NCI-H748 (cell line): ENCODE data around the gene VTI1A.

Source experiments
- DNase-seq: peaks from one replicate; lab custom pipeline; 2025; ENCODE audit not compliant: unreplicated experiment; lab: John Stamatoyannopoulos, UW

VTI1A gene

DNA sequence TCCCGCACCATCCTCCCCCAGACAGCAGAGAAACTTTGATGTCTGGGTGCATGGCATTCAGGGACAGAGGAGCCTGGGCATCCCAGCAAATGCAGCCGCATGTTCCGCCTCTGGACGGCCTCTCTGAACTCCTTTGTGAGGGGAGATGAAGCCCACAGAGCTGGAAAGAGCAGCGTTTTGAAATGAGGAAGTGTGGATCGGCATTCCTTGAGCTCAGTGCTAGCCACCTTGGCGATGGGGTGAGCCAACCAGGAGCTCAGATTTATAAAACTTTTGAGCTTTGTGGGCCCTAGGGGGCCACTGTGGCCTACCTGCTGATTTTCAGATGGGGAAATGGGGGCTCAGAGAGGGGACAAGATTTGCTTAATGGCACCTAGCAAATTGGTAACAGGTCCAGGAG lies 376.6 kb downstream of the VTI1A start:
- no peak for DNase-seq

DNA sequence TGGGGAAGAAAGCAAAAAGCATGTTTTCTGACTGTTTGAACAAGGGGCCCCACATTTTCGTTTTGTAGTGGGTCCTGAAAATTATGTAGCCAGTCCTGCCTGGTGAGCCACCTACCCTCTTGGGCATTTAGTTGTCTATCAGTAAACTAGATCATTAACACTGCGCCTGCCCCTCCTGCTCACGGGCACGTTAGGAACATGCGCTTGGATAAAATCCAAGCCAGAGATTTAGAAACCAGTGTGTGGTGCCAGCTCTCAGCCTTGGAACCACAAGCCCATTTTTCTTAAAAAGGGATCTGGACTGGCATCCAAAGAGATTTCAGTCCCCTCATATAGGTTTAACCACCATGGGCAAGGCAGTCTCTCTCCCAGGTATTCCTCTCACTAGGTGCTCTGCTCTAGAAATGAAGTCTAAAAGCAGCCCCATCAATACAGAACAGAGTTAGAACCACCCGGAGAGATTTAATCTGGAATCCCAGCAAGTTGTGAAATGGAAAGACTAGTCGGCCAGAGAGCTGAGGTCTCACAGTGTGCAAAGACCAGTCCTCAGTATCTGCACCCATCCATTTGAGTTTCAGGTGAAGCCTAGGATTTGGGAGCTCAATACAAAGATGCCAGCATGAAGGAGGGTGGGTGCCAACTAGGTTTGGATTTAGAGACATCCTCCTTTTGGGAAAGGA lies 379.1 kb downstream of the VTI1A start:
- no peak for DNase-seq

DNA sequence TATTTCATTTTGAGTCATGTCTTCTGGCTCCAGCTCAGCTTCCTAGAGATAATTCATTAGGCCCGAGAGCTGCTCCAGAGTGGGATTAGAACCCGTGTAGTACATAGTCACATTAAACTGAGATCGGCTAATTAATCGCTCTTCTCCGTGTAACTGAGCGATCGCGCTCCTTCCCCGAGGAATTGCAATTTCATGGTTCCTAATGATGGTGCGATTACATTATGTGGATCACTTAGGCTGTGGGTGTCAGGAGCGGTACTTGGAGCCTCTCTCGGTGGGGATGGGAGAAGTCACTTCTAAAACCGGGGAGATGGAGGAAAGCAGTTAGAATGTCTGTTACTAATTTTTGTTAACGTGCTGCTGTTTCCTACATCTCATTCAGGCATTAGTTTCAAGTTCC lies 380.1 kb downstream of the VTI1A start:
- DNase-seq: no peak

DNA sequence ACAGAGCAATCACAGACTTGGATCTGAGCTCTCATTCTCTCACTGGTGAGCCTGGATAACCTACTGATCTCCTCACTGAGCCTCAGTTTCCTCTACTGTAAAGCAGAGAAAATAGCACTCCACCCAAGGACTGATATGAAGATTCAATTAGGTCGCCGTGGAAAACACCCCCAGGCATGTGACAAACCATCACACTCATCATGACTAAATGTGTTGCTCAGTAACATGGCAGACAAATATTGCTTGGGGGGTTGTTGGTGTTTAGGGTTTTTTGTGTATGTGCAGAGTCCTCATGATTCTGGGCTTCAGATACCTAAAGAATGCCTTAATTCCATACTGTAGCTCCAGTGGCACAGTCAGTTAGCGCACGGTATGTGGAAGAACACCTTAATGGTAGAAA lies 380.9 kb downstream of the VTI1A start:
- DNase-seq: no peak

DNA sequence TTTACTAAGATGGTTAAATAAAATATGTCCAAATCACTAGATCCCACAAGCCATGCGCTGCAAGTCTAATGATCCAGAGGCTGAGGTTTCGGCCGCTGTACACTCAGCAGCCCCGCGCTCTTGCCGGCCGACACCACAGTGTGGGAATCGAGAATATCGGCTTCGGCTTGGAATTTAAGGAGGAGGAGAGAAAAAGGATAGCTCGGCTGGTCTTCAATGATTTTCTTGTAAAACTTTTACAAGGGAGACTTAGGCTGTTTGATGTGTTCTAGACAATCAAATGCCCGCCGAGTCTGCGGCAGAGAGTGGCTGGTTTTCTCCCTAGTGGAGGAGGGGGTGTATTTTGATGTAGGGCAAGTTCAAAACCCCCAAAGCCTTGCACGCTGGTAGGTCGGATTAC lies 384.8 kb downstream of the VTI1A start:
- DNase-seq: no peak

DNA sequence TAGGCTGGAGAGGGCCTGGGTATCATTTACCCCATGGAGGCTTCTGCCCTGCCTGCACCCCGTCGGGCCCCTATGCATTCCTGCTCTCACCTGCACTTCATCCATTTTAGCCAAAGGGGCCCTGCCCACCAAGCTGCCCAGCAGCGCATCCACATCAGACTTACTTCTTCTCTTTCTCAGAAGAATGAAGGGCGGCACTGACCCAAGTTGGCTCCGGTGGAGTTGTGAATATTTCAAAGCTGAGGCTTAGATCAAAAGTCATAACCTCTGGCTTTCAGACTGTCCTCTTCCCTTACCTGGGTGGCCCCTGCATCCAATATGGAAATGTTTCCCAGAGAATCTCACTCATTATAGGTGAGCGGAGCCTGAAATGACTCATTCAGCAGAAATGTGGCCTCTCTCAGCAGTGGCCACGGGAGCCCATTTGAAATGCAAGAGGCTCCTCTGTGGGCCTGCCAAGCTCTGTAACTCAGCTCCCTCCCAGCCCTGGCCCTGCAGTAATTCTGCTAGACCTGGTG lies 385.4 kb downstream of the VTI1A start:
- DNase-seq: no peak

DNA sequence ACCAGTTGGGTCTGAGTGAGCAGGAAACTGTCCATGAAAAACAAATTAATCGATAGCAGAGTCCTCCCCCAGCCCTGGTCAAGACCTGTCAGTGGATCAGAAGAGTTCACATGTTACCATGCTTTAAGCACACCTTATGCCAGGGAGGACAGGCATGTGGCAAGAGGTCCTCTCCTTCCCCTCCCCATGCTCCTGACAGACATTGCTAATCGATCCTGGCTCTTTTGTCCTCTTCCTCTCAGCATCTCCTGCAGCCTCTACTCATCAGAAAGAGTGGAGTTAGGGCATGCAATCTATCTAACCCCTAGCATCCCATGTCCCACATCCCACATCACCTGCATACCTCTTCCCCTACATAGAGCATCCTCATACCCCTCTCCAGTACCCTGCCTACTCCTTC lies 385.9 kb downstream of the VTI1A start:
- DNase-seq: no peak

DNA sequence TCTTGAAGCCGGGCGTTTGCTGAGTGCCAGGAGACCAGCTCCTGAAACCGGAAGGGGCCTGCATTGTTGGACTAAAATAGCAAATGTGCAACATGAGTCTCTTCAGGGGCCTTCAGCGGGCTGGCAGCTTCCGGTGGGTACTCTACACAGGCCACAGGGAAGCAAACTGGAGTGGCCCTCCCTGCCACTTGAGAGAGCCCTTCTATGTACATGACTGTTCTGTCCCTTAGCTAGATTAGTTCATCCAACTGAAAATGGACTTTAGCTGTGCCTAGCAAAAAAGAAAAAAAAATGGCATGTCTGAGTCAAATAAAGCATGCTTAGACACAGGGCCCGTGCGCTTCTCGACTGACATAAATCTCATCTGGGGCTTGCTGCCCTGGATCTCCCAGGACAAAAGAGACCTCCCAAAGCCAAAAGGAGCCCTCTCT lies 387.8 kb downstream of the VTI1A start:
- DNase-seq: no peak

DNA sequence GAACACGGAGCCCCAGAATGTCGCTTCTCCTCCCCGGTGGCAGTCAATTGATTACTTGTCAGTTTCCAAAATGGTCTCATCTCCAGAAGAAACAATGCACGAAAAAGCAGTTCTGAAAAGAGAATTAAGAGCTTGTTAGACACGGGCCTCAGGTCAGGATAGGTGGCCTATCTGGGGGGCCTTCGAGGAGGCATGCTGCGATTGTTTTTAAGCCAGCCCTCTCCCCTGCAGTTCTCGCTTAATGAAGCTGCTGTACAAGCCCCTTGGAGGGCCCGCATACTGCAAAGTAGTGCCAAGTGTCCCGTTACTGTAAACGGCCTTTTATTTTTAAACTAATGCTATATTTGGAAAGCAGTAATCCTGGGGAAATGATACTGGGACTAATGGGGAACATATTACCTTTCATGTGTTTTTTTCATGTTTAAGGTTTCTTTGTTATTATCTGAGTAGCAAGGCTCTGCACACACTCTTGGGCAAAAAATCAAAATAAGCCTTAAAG lies 388.3 kb downstream of the VTI1A start:
- no peak for DNase-seq

DNA sequence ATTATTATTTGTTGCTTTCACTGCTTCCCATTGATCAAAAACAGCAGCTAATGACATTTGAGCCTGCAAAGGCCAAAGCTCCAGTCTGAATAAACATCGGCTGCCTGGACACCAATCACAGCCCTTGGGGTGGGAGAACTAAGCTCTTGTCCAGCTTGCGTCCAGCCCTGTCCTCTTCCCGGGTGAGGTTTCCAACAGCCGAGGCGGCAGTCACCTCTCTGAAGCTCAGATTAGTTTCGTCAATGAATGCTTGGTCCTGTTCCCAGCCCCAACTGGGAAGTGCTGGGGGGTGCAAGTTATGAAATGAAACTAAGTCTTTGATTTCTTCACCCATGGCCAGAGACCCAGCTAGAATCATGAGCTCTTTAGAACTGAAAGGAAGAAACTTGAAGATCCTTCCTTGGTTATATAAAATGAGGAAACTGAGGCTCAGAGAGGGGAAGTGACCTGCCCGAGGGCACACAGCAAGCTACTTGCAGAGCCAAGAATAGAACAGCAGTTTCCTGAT lies 389.0 kb downstream of the VTI1A start:
- DNase-seq: no peak

DNA sequence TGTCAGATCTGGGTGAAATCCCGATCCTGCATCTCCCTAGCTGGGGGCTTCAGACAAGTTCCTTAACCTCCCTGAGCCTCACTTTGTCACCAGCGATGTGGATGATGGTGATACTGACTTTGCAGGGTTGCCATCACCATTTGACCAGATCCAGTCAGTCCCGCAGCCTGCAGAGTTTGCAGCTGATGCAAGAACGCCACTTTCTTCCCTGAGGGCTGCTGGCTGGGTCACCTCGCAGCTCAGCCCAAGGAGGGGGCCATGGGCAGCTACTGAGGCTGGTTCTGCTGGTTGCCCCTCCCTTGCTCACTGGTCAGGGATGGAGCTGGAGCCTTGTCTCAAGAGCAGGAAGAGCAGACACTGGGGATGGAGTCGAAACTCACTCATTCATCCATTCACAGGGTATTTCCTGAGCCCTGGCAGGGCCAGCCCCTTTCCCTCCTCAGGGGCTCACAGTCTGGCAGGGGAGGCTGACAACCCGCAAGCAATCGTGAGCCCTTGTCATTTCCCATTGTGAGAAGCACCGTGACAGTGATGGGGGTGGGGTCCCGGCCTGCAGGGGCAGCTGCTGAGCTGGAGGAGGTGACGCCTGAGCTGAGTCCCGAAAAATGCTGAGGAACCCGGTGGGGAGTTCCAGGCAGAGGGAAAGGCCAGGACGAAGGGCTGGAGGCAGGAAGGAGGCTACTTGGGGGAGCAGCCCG lies 391.9 kb downstream of the VTI1A start:
- DNase-seq: no peak

DNA sequence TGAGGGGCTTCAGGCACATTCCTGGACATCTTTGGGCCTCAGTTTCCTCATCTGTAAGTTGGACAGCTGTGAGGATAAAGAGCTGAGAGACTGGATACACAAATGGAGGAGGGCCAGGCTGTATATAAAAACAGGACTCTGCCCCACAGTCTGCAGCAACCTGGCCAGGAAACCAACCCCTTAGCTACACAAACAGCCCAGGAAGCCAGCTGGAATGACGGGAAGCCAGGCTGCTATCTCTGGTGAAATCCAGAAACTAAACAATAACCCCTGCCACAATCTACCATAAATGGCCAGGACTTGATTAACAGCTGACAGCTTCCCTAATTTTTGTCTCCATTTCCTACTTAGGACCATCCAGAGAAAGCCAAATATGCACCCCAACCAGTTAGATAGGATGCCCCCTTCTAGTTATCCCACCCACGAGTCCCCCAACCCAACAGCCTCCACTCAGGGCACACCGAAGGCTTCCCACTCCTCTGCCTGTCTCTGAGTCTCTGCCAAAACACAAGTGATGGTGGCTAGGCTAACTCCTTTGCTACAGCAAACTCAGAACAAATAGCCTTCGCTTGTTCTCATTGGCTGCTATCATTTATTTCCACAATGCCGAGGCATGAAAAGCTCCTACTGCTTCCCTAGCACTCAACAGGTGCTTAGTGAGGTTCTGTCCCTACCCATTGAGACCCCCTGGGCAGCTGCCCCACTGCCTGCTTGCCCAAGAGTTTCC lies 393.1 kb downstream of the VTI1A start:
- DNase-seq: no peak

DNA sequence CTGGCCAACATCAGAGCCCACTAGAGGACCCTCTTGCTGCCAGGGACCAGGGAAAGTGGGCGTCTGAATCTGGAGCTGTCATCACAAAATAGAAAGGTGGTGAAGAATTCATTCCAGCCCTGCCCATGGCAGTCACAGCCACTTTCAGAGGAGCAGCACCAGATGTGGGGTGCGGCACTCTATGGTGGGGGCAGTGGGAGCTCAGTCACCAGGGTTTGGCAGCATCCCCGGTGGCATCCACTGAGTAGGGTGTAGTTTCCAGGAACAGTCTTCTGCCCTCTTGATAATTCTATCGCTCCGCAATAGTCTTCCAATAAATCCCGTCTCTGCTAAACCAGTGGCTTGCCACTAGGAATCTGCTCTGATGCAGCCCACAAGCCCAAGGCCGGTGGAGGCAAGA lies 394.5 kb downstream of the VTI1A start:
- DNase-seq: no peak

DNA sequence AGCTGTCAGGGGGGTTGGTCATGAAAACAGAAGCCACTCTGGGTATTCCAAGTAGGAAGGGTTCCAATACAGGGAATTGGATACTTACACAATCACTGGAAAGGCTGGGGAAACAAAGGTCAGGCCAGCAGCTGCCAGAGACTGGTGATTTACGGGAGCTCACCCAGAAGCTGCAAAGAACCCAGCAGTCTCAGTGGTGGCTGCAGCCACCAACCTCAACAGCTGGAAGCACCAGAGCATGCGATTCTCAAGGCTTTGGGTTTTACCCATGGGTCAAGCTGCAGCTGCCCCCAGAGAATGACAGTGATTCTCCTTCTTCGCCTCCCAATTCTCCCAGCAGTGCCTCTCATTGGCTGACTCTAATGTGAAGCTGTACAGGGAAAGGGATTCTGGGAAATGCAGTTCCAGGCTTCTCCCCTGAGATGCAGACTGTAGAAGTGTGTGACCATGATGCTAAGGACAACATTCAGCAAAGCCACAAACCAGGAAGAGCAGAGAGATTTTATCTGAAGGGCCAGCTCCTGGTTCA lies 395.9 kb downstream of the VTI1A start:
- no peak for DNase-seq

DNA sequence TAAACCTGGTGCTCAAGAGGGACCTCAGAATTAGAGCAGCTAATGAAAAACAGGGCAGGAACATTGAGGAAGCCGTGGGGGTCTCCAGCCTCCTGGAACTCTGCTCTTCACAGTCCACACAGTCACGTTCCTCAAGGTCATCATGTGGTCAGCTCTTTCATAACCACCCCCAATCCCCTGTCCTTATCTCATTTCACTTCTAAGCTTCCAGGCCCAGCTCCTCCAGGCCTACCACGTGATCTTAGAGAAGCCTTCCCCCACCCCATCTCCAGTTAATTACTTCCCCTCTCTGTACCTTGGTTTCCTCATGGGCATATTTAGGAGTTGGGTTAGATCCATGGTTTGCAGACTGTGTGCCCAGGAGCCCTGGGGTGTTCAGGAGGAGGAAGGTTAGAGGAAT lies 396.6 kb downstream of the VTI1A start:
- DNase-seq: no peak

DNA sequence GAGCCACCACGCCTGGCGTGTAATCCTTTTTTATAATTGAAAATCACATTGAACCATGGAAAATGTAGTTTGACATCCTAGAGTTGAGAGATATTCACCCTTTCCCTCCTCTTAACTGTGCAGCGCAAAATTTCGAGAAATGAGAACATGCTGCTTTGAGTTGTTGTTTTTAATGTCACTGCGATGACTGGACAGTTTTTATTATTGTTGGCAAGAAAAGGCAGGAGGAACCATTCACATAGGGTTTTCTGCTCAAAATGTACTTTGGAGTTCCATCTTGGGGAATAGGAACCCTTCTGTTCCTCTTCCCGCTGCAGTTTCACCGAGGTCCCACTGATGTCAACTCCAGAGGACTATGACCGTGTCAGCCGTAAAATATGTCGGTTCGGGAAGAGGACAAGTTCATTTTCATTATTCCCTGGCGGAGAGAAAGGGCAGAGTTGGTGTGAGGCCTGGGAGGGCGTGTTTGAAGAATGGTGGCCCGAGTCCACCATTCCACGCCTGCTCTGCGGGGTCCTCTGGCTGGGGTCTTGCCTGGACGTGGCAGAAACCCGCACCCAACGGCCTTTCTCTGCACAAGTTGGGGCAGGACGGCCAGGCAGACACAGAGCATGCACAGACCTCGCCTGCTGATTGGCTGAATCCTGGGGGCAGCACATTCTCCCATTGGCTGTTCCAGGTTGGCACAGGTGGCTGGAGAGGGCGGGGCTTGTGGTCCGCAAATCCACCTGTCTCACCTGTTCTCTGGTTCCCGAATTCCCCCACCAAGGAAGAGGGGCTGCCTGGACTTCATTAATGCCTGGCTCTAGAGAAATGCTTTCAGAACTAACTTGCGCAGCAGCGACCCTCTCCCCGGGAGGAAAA lies 397.9 kb downstream of the VTI1A start:
- DNase-seq: no peak

DNA sequence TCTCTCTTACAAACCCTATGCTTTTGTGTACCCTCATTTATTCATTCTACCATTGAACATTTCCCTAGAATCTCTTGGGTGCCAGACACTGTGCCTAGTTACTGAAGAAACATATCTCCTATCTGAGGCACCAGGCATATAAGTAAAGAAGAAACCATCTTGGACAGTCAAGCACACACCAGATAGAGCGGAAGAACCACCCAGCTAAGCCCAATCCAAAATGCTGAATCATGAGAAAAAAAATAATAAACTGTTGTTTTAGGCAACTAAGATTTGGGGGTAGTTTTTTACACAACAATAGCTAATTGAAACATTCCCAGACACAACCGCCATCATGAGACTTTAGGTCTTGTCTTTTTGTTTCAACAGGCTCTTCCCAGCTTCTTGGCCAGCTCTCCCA lies 400.8 kb downstream of the VTI1A start:
- DNase-seq: no peak

DNA sequence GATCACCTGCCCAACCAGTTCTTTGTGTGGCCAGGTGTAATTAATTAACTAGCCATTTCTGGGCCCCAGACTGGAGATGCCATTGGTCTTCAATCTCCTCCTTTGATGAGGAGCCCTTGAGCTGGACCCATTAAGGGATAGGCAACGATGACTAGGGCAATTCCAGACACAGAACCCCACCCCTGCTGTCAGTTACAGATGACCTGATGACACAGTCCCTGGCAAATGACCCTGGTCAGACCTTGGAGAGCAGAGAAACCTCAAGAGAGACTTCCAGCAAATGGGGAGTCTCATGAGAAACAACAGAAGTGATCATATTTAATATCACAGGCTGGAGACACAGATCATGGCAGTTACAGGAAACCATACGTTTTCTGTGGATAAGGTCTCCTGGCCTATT lies 401.2 kb downstream of the VTI1A start:
- DNase-seq: no peak

DNA sequence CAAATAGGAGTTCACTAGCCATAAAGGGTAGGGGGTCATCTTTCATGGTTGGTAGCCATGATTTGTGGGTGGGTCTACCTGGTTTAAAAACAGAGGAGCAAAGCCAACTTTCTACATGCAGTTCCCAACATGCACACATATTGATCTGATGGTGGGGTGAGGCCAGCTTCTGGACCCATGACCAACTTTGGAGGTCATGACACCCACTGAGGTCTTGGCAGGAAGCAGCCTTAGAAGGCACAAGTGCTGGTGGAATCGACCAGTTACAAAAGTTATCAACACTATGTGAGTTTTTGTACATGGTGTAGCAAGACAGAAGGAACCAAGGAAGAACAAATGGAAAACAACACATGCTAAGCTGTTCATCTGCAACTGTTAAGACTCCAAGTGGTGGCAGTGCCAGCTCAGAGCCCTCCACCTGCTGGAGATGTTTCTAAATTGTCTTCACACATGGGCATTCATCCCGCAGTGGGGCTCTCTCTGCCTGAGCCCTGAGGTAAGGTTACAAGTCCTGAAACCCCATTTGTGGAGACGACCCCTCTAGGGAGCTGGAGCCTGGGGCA lies 401.9 kb downstream of the VTI1A start:
- DNase-seq: no peak

DNA sequence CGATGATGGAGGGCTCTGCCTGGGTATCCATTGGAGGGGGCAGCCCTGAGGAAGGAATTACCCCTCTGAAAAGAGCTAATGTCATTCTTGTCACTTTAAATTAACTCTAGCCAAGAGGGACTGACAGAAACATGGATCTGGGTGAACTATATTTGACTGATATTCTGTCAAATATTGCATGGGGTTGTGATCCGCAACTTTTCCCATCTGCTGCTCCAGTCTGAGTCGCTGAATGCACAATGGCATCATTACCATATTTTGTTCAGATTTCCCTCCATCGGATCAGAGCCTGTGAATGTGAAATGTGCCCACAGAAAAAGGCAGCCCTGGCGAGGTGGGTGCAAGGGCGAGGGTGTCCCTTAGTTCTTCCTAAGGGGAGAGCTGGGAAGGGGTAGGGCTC lies 402.5 kb downstream of the VTI1A start:
- no peak for DNase-seq
